Activated CD4-positive, alpha-beta T cell treated with anti-CD3 and anti-CD28 coated beads for 36 hours (primary cell): Measurements from ENCODE around the gene GTSE1. TPM values are rescaled to one million over a fixed set of nuclear protein-coding genes. Genes with fewer than 3 reads are reported as not detected.
A peak's percentile ranks its signal among the peaks of the same experiment; 100 is the strongest.

Experiments used
- ATAC-seq: fragments of 200-7000 bp; cut with Tn5 transposase; one replicate; pipeline ENCODE4 v1.10.0; 2021; ENCODE audit warnings: mild to moderate bottlenecking, moderate library complexity
- CTCF ChIA-PET: fragments of 350-600 bp; sonication (Branson Sonifier 250); formaldehyde crosslinking; loops from one replicate; lab custom pipeline; 2021; ENCODE audit warnings: antibody characterized with exemption; lab: Charles Lee
- POLR2A ChIA-PET: fragments of 350-600 bp; sonication (Branson Sonifier 250); formaldehyde crosslinking; loops from one replicate; lab custom pipeline; 2021; ENCODE audit warnings: antibody characterized with exemption, inconsistent platforms; lab: Charles Lee
- DNase-seq: peaks from one replicate; pipeline ENCODE4 v3.0.0-alpha.2; 2020
- H3K27ac Mint-ChIP-seq: one replicate; pipeline ENCODE4 v1.8.0; 2021; ENCODE audit warnings: mixed read lengths
- H3K27me3 Mint-ChIP-seq: one replicate; pipeline ENCODE4 v1.8.0; 2021; ENCODE audit warnings: mixed read lengths
- H3K36me3 Mint-ChIP-seq: one replicate; pipeline ENCODE4 v1.8.0; 2021; ENCODE audit warnings: low read depth, mixed read lengths
- H3K4me1 Mint-ChIP-seq: one replicate; pipeline ENCODE4 v1.8.0; 2021; ENCODE audit warnings: mixed read lengths
- H3K4me3 Mint-ChIP-seq: one replicate; pipeline ENCODE4 v1.8.0; 2021; ENCODE audit warnings: mild to moderate bottlenecking, moderate library complexity, mixed read lengths
- H3K9me3 Mint-ChIP-seq: one replicate; pipeline ENCODE4 v1.8.0; 2021; ENCODE audit warnings: low read depth, mixed read lengths
- intact Hi-C, 2 experiments: fragments of 100-400 bp; cut with DNase I in 1 of 2; cut with micrococcal nuclease in 1 of 2; formaldehyde crosslinking; loops; one replicate each; pipeline versions ENCODE4 v1.14.2 to v1.15.1; 2022 to 2024; cut with DNase I, micrococcal nuclease
- total RNA-seq, 2 experiments: library from RNA; stranded (reverse); gene quantifications; one replicate each; pipeline ENCODE4 v1.2.3, GENCODE V29; 2021

Gene GTSE1
- total RNA-seq, 2 experiments from 2014 or later, result 39.9 to 42.4 TPM

- DNase-seq (no peak), ATAC-seq (no peak)
- CTCF ChIA-PET, result no interaction called here
- Mint-ChIP-seq H3K27me3 (no peaks in the 10 kb centered on the region), H3K4me1 (peaks cover 9% of the 10 kb centered on the region), H3K9me3 (no peaks in the 10 kb centered on the region), H3K4me3 (no peak overlapping the region), H3K36me3 (peaks cover 5% of the 10 kb centered on the region), H3K27ac (no peak overlapping the region)
- intact Hi-C loops, result no loop called here
- POLR2A ChIA-PET, result no interaction called here
Measured at GRCh38 chr22:46288846-46289243, 7.8 kb upstream of the GTSE1 start.

- Mint-ChIP-seq H3K27me3 (no peaks in the 10 kb centered on the region), H3K9me3 (no peaks in the 10 kb centered on the region), H3K4me1 (peaks cover 9% of the 10 kb centered on the region), H3K27ac (no peak overlapping the region), H3K36me3 (peaks cover 5% of the 10 kb centered on the region), H3K4me3 (no peak overlapping the region)
- DNase-seq (no peak), ATAC-seq (no peak)
- intact Hi-C loops, result no loop called here
- POLR2A ChIA-PET, result no interaction called here
- CTCF ChIA-PET, result no interaction called here
Measured at GRCh38 chr22:46289244-46289891, 7.3 kb upstream of the GTSE1 start.

- Mint-ChIP-seq H3K9me3 (no peaks in the 10 kb centered on the region), H3K27ac (no peak overlapping the region), H3K4me1 (peaks cover 13% of the 10 kb centered on the region), H3K36me3 (peaks cover 5% of the 10 kb centered on the region), H3K27me3 (no peaks in the 10 kb centered on the region), H3K4me3 (no peak overlapping the region)
- POLR2A ChIA-PET, result no interaction called here
- intact Hi-C loops, result loop anchor here (10.0 kb wide), 2 partner anchors 255 to 615 kb away; partner anchors contain the start of gene ATXN10 (in 1 of the 2)
- ATAC-seq (no peak), DNase-seq (no peak)
- CTCF ChIA-PET, result interaction anchor here (0.6 kb wide), 1 partner anchor 40 kb away, joined by 3 read pairs; the partner anchor contains the start of gene CDPF1
Measured at GRCh38 chr22:46290121-46290842, 6.4 kb upstream of the GTSE1 start.

GRCh38 chr22:46290843-46291785 lies 5.6 kb upstream of the GTSE1 start:
- no peak for DNase-seq
- Mint-ChIP-seq H3K9me3 (no peaks in the 10 kb centered on the region), H3K36me3 (peaks cover 5% of the 10 kb centered on the region), H3K4me1 (peaks cover 21% of the 10 kb centered on the region), H3K4me3 (no peak overlapping the region), H3K27me3 (no peaks in the 10 kb centered on the region), H3K27ac (no peak overlapping the region)
- ChIA-PET CTCF (interaction anchor here (0.6 kb wide), 1 partner anchor 41 kb away, joined by 3 read pairs; the partner anchor contains the start of gene CDPF1), POLR2A (no interaction called here)
- intact Hi-C loops, result loop anchor here (10.0 kb wide), 2 partner anchors 256 to 616 kb away; partner anchors contain the start of gene ATXN10 (in 1 of the 2)
- no peak for ATAC-seq

- H3K4me3 Mint-ChIP-seq, result no peak overlapping the region
- CTCF ChIA-PET, result no interaction called here
- DNase-seq (no peak), ATAC-seq (no peak)
- intact Hi-C loops, result loop anchor here (10.0 kb wide), 2 partner anchors 257 to 617 kb away; partner anchors contain the start of gene ATXN10 (in 1 of the 2)
- peaks cover 26% of the 10 kb centered on the region for H3K4me1 Mint-ChIP-seq
- peaks cover 6% of the 10 kb centered on the region for H3K36me3 Mint-ChIP-seq
- POLR2A ChIA-PET, result no interaction called here
- H3K9me3 Mint-ChIP-seq, result no peaks in the 10 kb centered on the region
- H3K27ac Mint-ChIP-seq, result no peak overlapping the region
- H3K27me3 Mint-ChIP-seq, result no peaks in the 10 kb centered on the region
Measured at GRCh38 chr22:46292173-46292572, 4.5 kb upstream of the GTSE1 start.

GRCh38 chr22:46292732-46293131 lies 3.9 kb upstream of the GTSE1 start:
- Mint-ChIP-seq H3K9me3 (no peaks in the 10 kb centered on the region), H3K4me1 (peaks cover 29% of the 10 kb centered on the region), H3K27me3 (no peaks in the 10 kb centered on the region), H3K36me3 (peaks cover 11% of the 10 kb centered on the region), H3K27ac (no peak overlapping the region), H3K4me3 (no peak overlapping the region)
- CTCF ChIA-PET, result no interaction called here
- POLR2A ChIA-PET, result no interaction called here
- no peak for DNase-seq
- no peak for ATAC-seq
- intact Hi-C loops, result loop anchor here (10.0 kb wide), 2 partner anchors 258 to 618 kb away; partner anchors contain the start of gene ATXN10 (in 1 of the 2)

- H3K4me3 Mint-ChIP-seq, result no peak overlapping the region
- H3K36me3 Mint-ChIP-seq, result peaks cover 16% of the 10 kb centered on the region
- ATAC-seq, result no peak
- no peaks in the 10 kb centered on the region for H3K9me3 Mint-ChIP-seq
- ChIA-PET CTCF (interaction anchor here (0.6 kb wide), 1 partner anchor 23 kb away, joined by 3 read pairs; no protein-coding TSS in a partner anchor), POLR2A (no interaction called here)
- DNase-seq, result peak; percentile 61
- H3K4me1 Mint-ChIP-seq, result peaks cover 30% of the 10 kb centered on the region
- peak overlapping the region; percentile 5 for H3K27ac Mint-ChIP-seq
- intact Hi-C loops, result loop anchor here (10.0 kb wide), 2 partner anchors 259 to 619 kb away; partner anchors contain the start of gene ATXN10 (in 1 of the 2)
- H3K27me3 Mint-ChIP-seq, result peaks cover 2% of the 10 kb centered on the region
Measured at GRCh38 chr22:46293577-46294260, 3.0 kb upstream of the GTSE1 start.

GRCh38 chr22:46294784-46295183 lies 1.9 kb upstream of the GTSE1 start:
- POLR2A ChIA-PET, result interaction anchor here (0.7 kb wide), 1 partner anchor 308 kb away, joined by 3 read pairs; no protein-coding TSS in a partner anchor
- Mint-ChIP-seq H3K4me3 (peak overlapping the region; percentile 90), H3K9me3 (no peaks in the 10 kb centered on the region), H3K36me3 (peaks cover 26% of the 10 kb centered on the region), H3K4me1 (peaks cover 33% of the 10 kb centered on the region), H3K27ac (peak overlapping the region; percentile 76), H3K27me3 (peaks cover 4% of the 10 kb centered on the region)
- intact Hi-C loops, result loop anchor here (10.0 kb wide), 2 partner anchors 260 to 620 kb away; partner anchors contain the start of gene ATXN10 (in 1 of the 2)
- CTCF ChIA-PET, result interaction anchor here (1.5 kb wide), 1 partner anchor 45 kb away, joined by 7 read pairs; the partner anchor contains the start of gene CDPF1
- no peak for DNase-seq
- ATAC-seq, result no peak

GRCh38 chr22:46295277-46295971 lies 1.2 kb upstream of the GTSE1 start:
- no peak for ATAC-seq
- Mint-ChIP-seq H3K9me3 (no peaks in the 10 kb centered on the region), H3K27me3 (peaks cover 4% of the 10 kb centered on the region), H3K36me3 (peaks cover 28% of the 10 kb centered on the region), H3K4me1 (peaks cover 34% of the 10 kb centered on the region), H3K27ac (peak overlapping the region; percentile 93), H3K4me3 (peak overlapping the region; percentile 90)
- POLR2A ChIA-PET, result interaction anchor here (0.7 to 1.7 kb wide), 3 partner anchors 45 to 309 kb away, joined by 3 to 7 read pairs (median 5); partner anchors contain the start of gene CDPF1
- CTCF ChIA-PET, result interaction anchor here (0.7 to 1.5 kb wide), 2 partner anchors 19 to 46 kb away, joined by 4 to 7 read pairs; partner anchors contain the start of gene CDPF1
- intact Hi-C loops, result loop anchor here (10.0 kb wide), 2 partner anchors 261 to 621 kb away; partner anchors contain the start of gene ATXN10 (in 1 of the 2)
- DNase-seq, result no peak
